Kidney (tissue), 14 donors: ENCODE measurements around the gene HPSE2. TPM values are rescaled to one million over a fixed set of nuclear protein-coding genes. Genes with fewer than 3 reads are reported as not detected.

ENCODE experiments used
- DNase-seq, 5 donors: peaks; one replicate each; pipeline ENCODE4 v3.0.0-alpha.2; 2013 to 2020
- FAIRE-seq: peaks from 2 replicates; lab custom pipeline; 2012; peaks lifted over from hg19 to GRCh38; lab: Jason Lieb, UNC
- H3K27ac ChIP-seq, 2 donors: one replicate each; pipeline ENCODE4 v1.7.0; 2013; ENCODE audit warnings: low read depth in 2 of 2, low read length in 2 of 2, inconsistent platforms in 1 of 2
- H3K27me3 ChIP-seq: one replicate; pipeline ENCODE4 v1.7.1; 2013; ENCODE audit warnings: low read length, inconsistent platforms; ENCODE audit not compliant: control insufficient read depth, insufficient read depth
- H3K36me3 ChIP-seq, 3 donors: one replicate each; pipeline versions ENCODE4 v1.7.0 to v1.7.1; 2013; ENCODE audit warnings: low read length in 3 of 3, control low read depth in 1 of 3, inconsistent platforms in 1 of 3; ENCODE audit not compliant: insufficient read depth in 3 of 3, control insufficient read depth in 2 of 3
- H3K4me1 ChIP-seq, 3 donors: one replicate each; pipeline versions ENCODE4 v1.7.0 to v1.7.1; 2013; ENCODE audit warnings: low read length in 3 of 3, inconsistent platforms in 1 of 3, low read depth in 1 of 3; ENCODE audit not compliant: control insufficient read depth in 2 of 3, insufficient read depth in 2 of 3
- H3K4me3 ChIP-seq, 3 donors: one replicate each; pipeline versions ENCODE4 v1.7.0 to v1.8.1; 2013; ENCODE audit warnings: low read length in 3 of 3, control low read depth in 1 of 3, inconsistent platforms in 1 of 3
- H3K9ac ChIP-seq, 3 donors: one replicate each; pipeline versions ENCODE4 v1.7.0 to v1.7.1; 2013; ENCODE audit warnings: low read length in 3 of 3, control low read depth in 1 of 3, inconsistent platforms in 1 of 3
- H3K9me3 ChIP-seq, 3 donors: one replicate each; pipeline versions ENCODE4 v1.7.0 to v1.7.1; 2013; ENCODE audit warnings: low read length in 3 of 3, control low read depth in 1 of 3, inconsistent platforms in 1 of 3; ENCODE audit not compliant: control insufficient read depth in 2 of 3, insufficient read depth in 1 of 3
- intact Hi-C: fragments of 100-400 bp; cut with DNase I; formaldehyde crosslinking; loops from one replicate; pipeline ENCODE4 v1.11.1; 2022
- polyA plus RNA-seq: library from polyadenylated mRNA; stranded (reverse); fragments of 350-450 nt; fragmentation: Illumina TruSeq; extraction: RNeasy Lipid Tissue Mini Kit (QIAGEN cat#74804); gene quantifications from one replicate; pipeline ENCODE4 v1.2.3, GENCODE V29; 2014; ENCODE audit warnings: low read depth, low replicate concordance; ENCODE audit not compliant: insufficient read depth
- total RNA-seq: library from RNA; stranded (reverse); fragmentation: NEBNext Ultra II Directional; extraction: Animal tissue kit (Norgen Biotek cat#: 25700); gene quantifications from one replicate; pipeline ENCODE4 v1.2.1, GENCODE V29; 2021
- TF ChIP-seq, protein P1 (sequence below): IDR thresholded peaks from 3 replicates; pipeline ENCODE4 v1.5.1; 2012; ENCODE audit warnings: mild to moderate bottlenecking, moderate library complexity, borderline replicate concordance; ENCODE audit not compliant: insufficient read depth; ENCODE audit errors: extremely low read depth
- donor health status: control.
- donor health status: control.
- donor health status: control.
- donor health status: control.
- donor health status: control.
- donor health status: DM: yes; HTN: yes; CAD: no.
- donor health status: Normal renal cell carcinoma (clear cell type).

HPSE2 gene
- total and polyA plus RNA-seq, 2 donors from 2014 or later: 1.4 to 3.0 TPM

DNA sequence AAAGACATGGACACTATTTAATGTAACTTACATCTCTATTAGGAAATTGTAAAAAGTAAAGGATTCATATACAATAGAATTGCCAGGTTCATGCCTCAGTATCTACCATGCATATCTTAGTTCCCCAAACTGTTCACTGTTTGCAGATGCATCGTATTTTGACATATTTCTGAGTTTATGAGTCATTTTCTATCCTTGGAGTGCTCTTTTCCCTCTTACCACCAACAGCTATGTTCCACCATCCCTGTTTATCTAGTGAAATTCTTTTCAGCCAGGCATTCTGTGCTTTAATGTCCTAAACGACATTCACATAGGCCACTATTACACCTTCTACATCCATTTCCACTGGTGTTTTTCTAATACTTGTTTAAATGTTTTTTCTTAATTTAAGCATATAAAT, 649.6 kb downstream of the HPSE2 start:
- Histone ChIP-seq H3K27ac (no peak overlapping the region), H3K4me1 (peaks cover 0 to 5% (median 3%) of the 10 kb centered on the region in 3 donors), H3K9me3 (no peaks in the 10 kb centered on the region), H3K36me3 (no peaks in the 10 kb centered on the region), H3K9ac (no peak overlapping the region), H3K4me3 (no peak overlapping the region), H3K27me3 (no peaks in the 10 kb centered on the region)
- no peak for DNase-seq
- no peak for FAIRE-seq
- intact Hi-C loops: no loop called here
- TF ChIP-seq, protein P1, sequence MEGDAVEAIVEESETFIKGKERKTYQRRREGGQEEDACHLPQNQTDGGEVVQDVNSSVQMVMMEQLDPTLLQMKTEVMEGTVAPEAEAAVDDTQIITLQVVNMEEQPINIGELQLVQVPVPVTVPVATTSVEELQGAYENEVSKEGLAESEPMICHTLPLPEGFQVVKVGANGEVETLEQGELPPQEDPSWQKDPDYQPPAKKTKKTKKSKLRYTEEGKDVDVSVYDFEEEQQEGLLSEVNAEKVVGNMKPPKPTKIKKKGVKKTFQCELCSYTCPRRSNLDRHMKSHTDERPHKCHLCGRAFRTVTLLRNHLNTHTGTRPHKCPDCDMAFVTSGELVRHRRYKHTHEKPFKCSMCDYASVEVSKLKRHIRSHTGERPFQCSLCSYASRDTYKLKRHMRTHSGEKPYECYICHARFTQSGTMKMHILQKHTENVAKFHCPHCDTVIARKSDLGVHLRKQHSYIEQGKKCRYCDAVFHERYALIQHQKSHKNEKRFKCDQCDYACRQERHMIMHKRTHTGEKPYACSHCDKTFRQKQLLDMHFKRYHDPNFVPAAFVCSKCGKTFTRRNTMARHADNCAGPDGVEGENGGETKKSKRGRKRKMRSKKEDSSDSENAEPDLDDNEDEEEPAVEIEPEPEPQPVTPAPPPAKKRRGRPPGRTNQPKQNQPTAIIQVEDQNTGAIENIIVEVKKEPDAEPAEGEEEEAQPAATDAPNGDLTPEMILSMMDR: no peak

DNA sequence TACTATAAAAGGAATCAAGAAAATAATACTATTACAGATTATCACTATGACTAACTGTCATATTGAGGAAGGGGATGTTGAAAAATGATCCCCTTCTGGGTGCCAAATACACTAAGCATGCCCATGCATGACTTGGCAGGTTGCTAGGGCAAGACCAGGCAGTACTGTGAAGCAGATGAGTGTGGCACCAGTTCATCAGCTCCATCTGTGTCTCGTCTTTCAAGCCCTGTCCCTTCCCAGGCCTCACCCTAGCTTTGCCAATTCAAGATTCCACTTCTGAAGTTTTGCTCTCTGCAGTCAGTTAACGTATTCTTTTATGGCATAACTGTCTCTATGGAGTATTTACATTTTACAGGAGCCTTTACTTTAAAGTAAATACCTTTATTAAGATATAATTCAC, 653.3 kb downstream of the HPSE2 start:
- Histone ChIP-seq H3K9me3 (no peaks in the 10 kb centered on the region), H3K36me3 (no peaks in the 10 kb centered on the region), H3K4me1 (no peaks in the 10 kb centered on the region), H3K9ac (no peak overlapping the region), H3K27ac (no peak overlapping the region), H3K4me3 (no peak overlapping the region), H3K27me3 (no peaks in the 10 kb centered on the region)
- FAIRE-seq (no peak), DNase-seq (no peak)
- intact Hi-C loops: no loop called here
- TF ChIP-seq, protein P1: no peak

DNA sequence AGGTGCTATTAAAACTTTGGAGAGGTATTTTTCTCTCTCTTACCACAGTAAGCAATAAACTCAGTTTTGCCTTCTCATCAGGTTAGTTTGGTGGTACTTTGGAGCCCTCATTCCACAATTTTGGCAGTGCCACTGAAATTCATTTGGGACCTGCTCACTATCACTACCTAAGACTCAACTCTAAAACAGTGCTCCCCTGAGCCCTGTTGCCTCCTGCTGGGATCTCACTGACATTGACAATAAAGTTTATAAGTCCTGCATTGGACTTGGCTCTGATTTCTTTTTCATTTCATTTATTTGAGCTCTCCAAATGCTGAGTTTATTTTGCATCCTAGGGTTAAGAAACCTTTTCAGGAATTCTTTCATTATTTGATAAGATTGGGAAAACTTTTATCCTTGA, 658.1 kb downstream of the HPSE2 start:
- TF ChIP-seq, protein P1: no peak
- intact Hi-C loops: no loop called here
- H3K9me3 ChIP-seq: no peaks in the 10 kb centered on the region

DNA sequence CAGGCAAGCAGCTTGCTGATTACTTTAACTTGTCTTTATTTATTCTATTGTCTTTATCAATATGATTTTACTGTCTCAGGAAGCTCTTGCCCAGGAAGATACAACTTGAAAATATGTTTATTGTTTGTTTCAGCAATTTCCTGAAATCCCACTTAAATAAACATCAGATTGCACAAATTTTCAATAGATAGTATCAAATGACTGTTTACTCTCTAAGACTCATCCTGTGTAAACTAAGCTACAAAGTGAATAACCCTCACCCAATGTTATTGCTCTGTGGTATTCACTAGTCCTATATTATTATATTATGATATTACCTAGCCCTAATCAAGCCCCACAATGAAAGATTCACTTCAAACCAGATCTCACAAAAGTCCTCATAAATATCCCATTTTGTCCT, 658.5 kb downstream of the HPSE2 start:
- no peak overlapping the region for H3K4me3 ChIP-seq
- no peak overlapping the region for H3K9ac ChIP-seq
- no peaks in the 10 kb centered on the region for H3K36me3 ChIP-seq
- no peak for FAIRE-seq
- TF ChIP-seq, protein P1: no peak
- intact Hi-C loops: no loop called here
- no peaks in the 10 kb centered on the region for H3K27me3 ChIP-seq
- no peak overlapping the region for H3K27ac ChIP-seq
- no peaks in the 10 kb centered on the region for H3K9me3 ChIP-seq
- no peaks in the 10 kb centered on the region for H3K4me1 ChIP-seq
- DNase-seq: no peak

More for the DNA sequence above, 658.1 kb downstream of the HPSE2 start:
- H3K9ac ChIP-seq: no peak overlapping the region
- no peaks in the 10 kb centered on the region for H3K27me3 ChIP-seq
- no peak overlapping the region for H3K27ac ChIP-seq
- DNase-seq (no peak), FAIRE-seq (no peak)
- no peak overlapping the region for H3K4me3 ChIP-seq
- H3K36me3 ChIP-seq: no peaks in the 10 kb centered on the region
- no peaks in the 10 kb centered on the region for H3K4me1 ChIP-seq
